ENCODE results near the gene ADORA2A.
"Not testable (repeated sequence)": the region's sequence is repeated elsewhere in the genome, so short reads cannot be mapped to it uniquely, and the experiment has no call there.

The ADORA2A gene

DNA sequence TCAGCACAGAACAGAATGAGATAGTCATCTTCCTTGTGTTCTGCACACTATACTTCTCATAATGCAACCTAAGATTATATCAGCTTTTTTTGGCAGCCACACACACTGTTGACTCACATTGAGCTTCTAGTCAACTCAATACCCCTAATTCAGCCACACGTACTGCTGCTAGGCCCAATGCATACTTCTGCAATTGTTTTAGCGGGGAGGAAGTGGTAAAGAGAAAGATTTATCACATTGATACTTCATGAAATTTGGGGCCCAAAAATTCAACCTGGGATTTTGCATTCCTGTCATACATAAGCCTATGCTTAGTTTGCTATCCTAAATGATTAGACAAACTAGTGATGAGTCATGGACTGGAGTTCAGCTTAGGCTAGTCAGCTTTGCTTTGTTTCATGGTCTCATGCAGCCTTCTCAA is 59.1 kb downstream of the ADORA2A start:
- no peaks in the 10 kb centered on the region for H3K9me3 ChIP-seq (replicated peaks in 1 of 11)
- H3K4me3 ChIP-seq: no peak overlapping the region
- TF ChIP-seq Cebpa-rat (IDR thresholded peaks at IDR 0.05): no peak
- no peak overlapping the region for H3K9ac ChIP-seq
- no peaks in the 10 kb centered on the region for H3K27me3 ChIP-seq
- no peaks in the 10 kb centered on the region for H3K36me3 ChIP-seq
- H4K20me1 ChIP-seq: no peaks in the 10 kb centered on the region
- peak overlapping the region in 3 of 11 experiments; percentile 15 to 44 (median 42); a peak in 3 of 22 replicates for H3K27ac ChIP-seq
- H3K4me1 ChIP-seq: peaks cover 0 to 58% (median 29%) of the 10 kb centered on the region in 10 experiments; a peak in 14 of 20 replicates
- peak overlapping the region in 5 of 11 experiments; percentile 20 to 55 (median 35); a peak in 9 of 22 replicates for H3K4me2 ChIP-seq

DNA sequence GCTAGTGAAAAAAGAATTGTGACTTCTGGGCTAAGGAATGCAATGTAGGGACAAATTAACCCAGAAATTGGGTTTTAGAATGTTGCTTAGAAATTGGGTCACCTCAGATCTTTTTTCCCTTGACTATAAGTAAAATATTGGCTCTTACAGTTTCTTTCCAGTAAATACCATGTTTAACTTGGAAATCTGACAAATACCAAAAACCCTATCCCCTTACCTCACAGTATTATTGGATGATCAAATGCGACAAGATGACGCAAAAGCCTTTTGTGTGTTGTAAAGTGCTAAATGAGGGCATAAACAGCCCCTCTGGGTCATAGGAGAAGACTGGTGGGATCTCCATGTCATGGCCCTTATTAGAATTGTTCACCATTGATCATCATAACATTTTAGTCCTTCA is 61.6 kb downstream of the ADORA2A start:
- no peak for TF ChIP-seq Cebpa-rat (IDR thresholded peaks at IDR 0.05)
- Histone ChIP-seq H3K4me2 (no peak overlapping the region), H3K27me3 (no peaks in the 10 kb centered on the region), H3K4me1 (peaks cover 0 to 42% (median 10%) of the 10 kb centered on the region in 10 experiments; a peak in 11 of 20 replicates), H3K36me3 (no peaks in the 10 kb centered on the region), H3K4me3 (no peak overlapping the region), H3K27ac (no peak overlapping the region), H3K9ac (no peak overlapping the region), H3K9me3 (replicated peaks in 1 of 11) (no peaks in the 10 kb centered on the region), H4K20me1 (no peaks in the 10 kb centered on the region)

DNA sequence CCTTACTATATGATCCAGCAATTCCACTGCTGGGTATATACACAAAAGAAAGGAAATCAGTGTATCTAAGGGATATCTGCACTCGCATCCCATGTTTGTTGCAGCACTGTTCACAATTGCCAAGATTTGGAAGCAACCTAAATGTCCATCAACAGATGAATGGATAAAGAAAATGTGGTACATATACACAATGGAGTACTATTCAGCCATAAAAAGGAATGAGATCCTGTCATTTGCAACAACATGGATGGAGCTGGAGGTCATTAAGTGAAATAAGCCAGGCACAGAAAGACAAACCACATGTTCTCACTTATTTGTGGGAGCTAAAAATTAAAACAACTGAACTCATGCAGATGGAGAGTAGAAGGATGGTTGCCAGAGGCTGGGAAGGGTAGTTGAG is 62.0 kb downstream of the ADORA2A start:
- H4K20me1 ChIP-seq; H3K4me3 ChIP-seq; H3K9ac ChIP-seq; H3K27me3 ChIP-seq; H3K4me2 ChIP-seq; H3K27ac ChIP-seq; H3K9me3 ChIP-seq (replicated peaks in 1 of 11); H3K36me3 ChIP-seq: not testable (repeated sequence)
- peaks cover 0 to 38% (median 9%) of the 10 kb centered on the region in 10 experiments; a peak in 10 of 20 replicates for H3K4me1 ChIP-seq

Data from BLaER1 treated with 17β-estradiol and CSF1 and Interleukin-3, amounts not matched to agents 10 nM and 100 nM (cell line).